ENCODE measurements around the gene CD52. TPM values are rescaled to one million over a fixed set of nuclear protein-coding genes. Genes with fewer than 3 reads are reported as not detected.
A peak's percentile ranks its signal among the peaks of the same experiment; 100 is the strongest.

Gene CD52
- total and polyA plus RNA-seq, 9 donors: 1.1 to 3.8 (median 2.1) TPM

DNA sequence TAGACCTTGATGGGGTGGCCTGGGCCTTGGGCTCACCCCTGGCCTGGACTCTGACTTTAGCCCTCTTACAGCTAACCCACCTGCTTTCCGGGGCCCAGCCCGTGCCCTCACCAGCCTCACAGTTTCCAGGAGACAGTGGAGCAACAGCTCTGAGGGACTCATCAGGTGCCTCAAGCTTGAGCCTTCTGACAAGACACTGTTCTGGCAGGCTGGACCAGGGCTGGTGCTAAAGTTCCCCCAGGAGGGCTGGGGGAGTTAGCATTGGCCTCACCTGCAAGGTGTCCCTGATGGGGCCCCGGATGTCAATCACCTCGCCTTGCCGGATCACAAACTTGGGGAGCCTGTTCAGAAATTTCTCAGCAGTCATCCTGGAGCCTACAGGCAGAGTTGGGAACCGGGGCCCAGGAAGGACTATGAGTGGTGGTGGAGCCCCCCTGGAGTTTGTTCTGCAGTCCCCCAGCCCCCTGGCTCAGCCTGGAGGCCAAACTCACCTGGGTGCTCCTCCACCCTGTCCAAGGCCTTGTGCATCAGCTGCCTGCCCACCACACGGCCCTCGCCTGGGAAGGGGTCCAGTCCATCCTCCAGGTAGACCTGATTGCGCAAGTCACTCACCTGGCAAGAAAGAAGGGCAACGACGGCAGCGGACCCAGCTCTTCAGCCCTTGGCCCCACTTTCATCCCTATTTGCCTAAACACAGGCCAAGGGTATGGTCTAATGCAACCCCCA is 33.7 kb upstream of the CD52 start:
- Histone ChIP-seq H3K9me3 (replicated peaks; ENCODE audit: control insufficient read depth, low read depth, low read length) (no peaks in the 10 kb centered on the region), H3K27ac (ENCODE audit: low read length) (no peak overlapping the region), H3K4me3 (ENCODE audit: low read length) (no peak overlapping the region), H3K36me3 (ENCODE audit: control insufficient read depth, insufficient read depth, low read length) (peaks cover 13% of the 10 kb centered on the region), H3K27me3 (ENCODE audit: control insufficient read depth, insufficient read depth, low read length) (no peaks in the 10 kb centered on the region), H3K4me1 (ENCODE audit: control insufficient read depth, insufficient read depth, low read length) (peaks cover 74% of the 10 kb centered on the region)
- no peak for DNase-seq
- WGBS (ENCODE audit: insufficient coverage): 89% methylated on average over 9 of the region's 12 CpGs

- no peak for DNase-seq
- 60% methylated on average over 15 of the region's 22 CpGs for WGBS (ENCODE audit: insufficient coverage)
- no peaks in the 10 kb centered on the region for H3K9me3 ChIP-seq (replicated peaks; ENCODE audit: control insufficient read depth, low read depth, low read length)
- no peak overlapping the region for H3K4me3 ChIP-seq (ENCODE audit: low read length)
- H3K4me1 ChIP-seq (ENCODE audit: control insufficient read depth, insufficient read depth, low read length): peaks cover 73% of the 10 kb centered on the region
- H3K27me3 ChIP-seq (ENCODE audit: control insufficient read depth, insufficient read depth, low read length): no peaks in the 10 kb centered on the region
- peaks cover 13% of the 10 kb centered on the region for H3K36me3 ChIP-seq (ENCODE audit: control insufficient read depth, insufficient read depth, low read length)
- H3K27ac ChIP-seq (ENCODE audit: low read length): no peak overlapping the region
Observed at GRCh38 chr1:26284597-26285347, 33.0 kb upstream of the CD52 start.

- no peak overlapping the region for H3K27ac ChIP-seq (ENCODE audit: low read length)
- no peak overlapping the region for H3K4me3 ChIP-seq (ENCODE audit: low read length)
- H3K4me1 ChIP-seq (ENCODE audit: control insufficient read depth, insufficient read depth, low read length): peaks cover 76% of the 10 kb centered on the region
- 87% methylated on average over 15 of the region's 19 CpGs for WGBS (ENCODE audit: insufficient coverage)
- no peaks in the 10 kb centered on the region for H3K27me3 ChIP-seq (ENCODE audit: control insufficient read depth, insufficient read depth, low read length)
- no peak for DNase-seq
- peaks cover 13% of the 10 kb centered on the region for H3K36me3 ChIP-seq (ENCODE audit: control insufficient read depth, insufficient read depth, low read length)
- H3K9me3 ChIP-seq (replicated peaks; ENCODE audit: control insufficient read depth, low read depth, low read length): no peaks in the 10 kb centered on the region
Observed at GRCh38 chr1:26285366-26286063, 32.2 kb upstream of the CD52 start.

- H3K27ac ChIP-seq (ENCODE audit: low read length): no peak overlapping the region
- H3K9me3 ChIP-seq (replicated peaks; ENCODE audit: control insufficient read depth, low read depth, low read length): no peaks in the 10 kb centered on the region
- H3K36me3 ChIP-seq (ENCODE audit: control insufficient read depth, insufficient read depth, low read length): peaks cover 13% of the 10 kb centered on the region
- WGBS (ENCODE audit: insufficient coverage): no CpG with 5 or more reads among the region's 2 CpGs
- DNase-seq: no peak
- peaks cover 77% of the 10 kb centered on the region for H3K4me1 ChIP-seq (ENCODE audit: control insufficient read depth, insufficient read depth, low read length)
- H3K27me3 ChIP-seq (ENCODE audit: control insufficient read depth, insufficient read depth, low read length): no peaks in the 10 kb centered on the region
- H3K4me3 ChIP-seq (ENCODE audit: low read length): no peak overlapping the region
Observed at GRCh38 chr1:26286064-26286416, 31.7 kb upstream of the CD52 start.

GRCh38 chr1:26287033-26287711 is 30.6 kb upstream of the CD52 start:
- no peak overlapping the region for H3K4me3 ChIP-seq (ENCODE audit: low read length)
- H3K27ac ChIP-seq (ENCODE audit: low read length): peak overlapping the region; percentile 47
- H3K9me3 ChIP-seq (replicated peaks; ENCODE audit: control insufficient read depth, low read depth, low read length): no peaks in the 10 kb centered on the region
- peaks cover 74% of the 10 kb centered on the region for H3K4me1 ChIP-seq (ENCODE audit: control insufficient read depth, insufficient read depth, low read length)
- 59% methylated on average over 5 of the region's 8 CpGs for WGBS (ENCODE audit: insufficient coverage)
- H3K27me3 ChIP-seq (ENCODE audit: control insufficient read depth, insufficient read depth, low read length): no peaks in the 10 kb centered on the region
- peak; percentile 83 for DNase-seq
- H3K36me3 ChIP-seq (ENCODE audit: control insufficient read depth, insufficient read depth, low read length): peaks cover 10% of the 10 kb centered on the region

GRCh38 chr1:26287811-26288210 is 29.9 kb upstream of the CD52 start:
- H3K27ac ChIP-seq (ENCODE audit: low read length): no peak overlapping the region

GRCh38 chr1:26288311-26288941 is 29.3 kb upstream of the CD52 start:
- Histone ChIP-seq H3K27ac (ENCODE audit: low read length) (peak overlapping the region; percentile 35), H3K4me3 (ENCODE audit: low read length) (no peak overlapping the region), H3K4me1 (ENCODE audit: control insufficient read depth, insufficient read depth, low read length) (peaks cover 63% of the 10 kb centered on the region), H3K27me3 (ENCODE audit: control insufficient read depth, insufficient read depth, low read length) (no peaks in the 10 kb centered on the region), H3K36me3 (ENCODE audit: control insufficient read depth, insufficient read depth, low read length) (peaks cover 3% of the 10 kb centered on the region), H3K9me3 (replicated peaks; ENCODE audit: control insufficient read depth, low read depth, low read length) (no peaks in the 10 kb centered on the region)
- no peak for DNase-seq
- 60% methylated on average over 4 of the region's 5 CpGs for WGBS (ENCODE audit: insufficient coverage)

More at GRCh38 chr1:26287811-26288210, 29.9 kb upstream of the CD52 start:
- no peaks in the 10 kb centered on the region for H3K9me3 ChIP-seq (replicated peaks; ENCODE audit: control insufficient read depth, low read depth, low read length)
- no peaks in the 10 kb centered on the region for H3K27me3 ChIP-seq (ENCODE audit: control insufficient read depth, insufficient read depth, low read length)
- no peak overlapping the region for H3K4me3 ChIP-seq (ENCODE audit: low read length)
- no peak for DNase-seq
- peaks cover 67% of the 10 kb centered on the region for H3K4me1 ChIP-seq (ENCODE audit: control insufficient read depth, insufficient read depth, low read length)
- no CpG with 5 or more reads among the region's 5 CpGs for WGBS (ENCODE audit: insufficient coverage)
- H3K36me3 ChIP-seq (ENCODE audit: control insufficient read depth, insufficient read depth, low read length): peaks cover 6% of the 10 kb centered on the region

DNA sequence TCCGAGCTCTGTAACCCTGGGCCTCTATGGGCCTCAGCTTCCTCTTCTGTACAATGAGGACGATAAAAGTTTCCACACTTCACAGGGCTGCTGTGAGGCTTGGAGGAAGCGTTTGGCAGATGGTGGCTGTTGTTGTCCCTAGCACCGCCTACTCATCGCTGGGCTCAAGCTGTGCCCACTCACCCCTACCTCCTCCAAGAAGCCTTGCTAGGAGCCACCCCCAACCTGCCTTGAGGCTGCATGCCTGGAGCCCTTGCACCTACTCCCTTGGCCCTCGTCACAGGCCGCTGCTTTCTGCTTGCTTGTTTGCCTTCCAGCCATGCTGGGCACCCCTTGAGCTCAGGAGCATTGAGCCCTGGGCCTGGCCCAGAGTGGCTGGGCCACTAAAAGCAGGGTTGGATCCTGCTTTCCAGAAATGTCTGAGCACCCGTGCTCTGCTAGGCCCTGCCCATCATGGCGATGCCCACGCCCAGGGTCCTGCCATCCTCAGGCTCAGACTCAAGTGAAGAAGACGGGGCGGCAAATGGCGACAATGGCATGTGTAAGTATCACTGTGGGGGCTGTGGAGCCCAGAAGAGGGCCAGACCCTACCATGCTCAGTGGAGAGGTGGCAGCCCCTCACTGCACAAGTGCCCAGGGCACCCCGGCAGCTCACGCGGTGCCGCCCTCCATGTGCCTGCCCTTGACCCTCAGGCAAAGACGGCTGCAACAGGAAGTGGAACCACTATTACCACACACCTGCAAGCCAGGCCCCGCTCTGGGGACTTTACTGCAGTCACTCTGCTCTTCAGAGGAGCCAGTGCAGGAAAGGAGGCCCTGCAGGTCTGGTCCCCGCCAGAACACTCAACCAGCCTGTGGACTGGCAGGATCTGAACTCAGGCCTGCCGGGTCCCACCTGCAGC is 28.3 kb upstream of the CD52 start:
- no peaks in the 10 kb centered on the region for H3K27me3 ChIP-seq (ENCODE audit: control insufficient read depth, insufficient read depth, low read length)
- H3K36me3 ChIP-seq (ENCODE audit: control insufficient read depth, insufficient read depth, low read length): no peaks in the 10 kb centered on the region
- H3K27ac ChIP-seq (ENCODE audit: low read length): peak overlapping the region; percentile 29
- no peaks in the 10 kb centered on the region for H3K9me3 ChIP-seq (replicated peaks; ENCODE audit: control insufficient read depth, low read depth, low read length)
- 83% methylated on average over 19 of the region's 21 CpGs for WGBS (ENCODE audit: insufficient coverage)
- H3K4me1 ChIP-seq (ENCODE audit: control insufficient read depth, insufficient read depth, low read length): peaks cover 62% of the 10 kb centered on the region
- peak; percentile 70 for DNase-seq
- no peak overlapping the region for H3K4me3 ChIP-seq (ENCODE audit: low read length)
